Right lobe of liver (tissue), 6 donors: ENCODE results near the gene CASR. TPM values are rescaled to one million over a fixed set of nuclear protein-coding genes. Genes with fewer than 3 reads are reported as not detected.
A peak's percentile ranks its signal among the peaks of the same experiment; 100 is the strongest.

ENCODE experiments used
- ATAC-seq, 4 donors: fragments of 200-7000 bp; cut with Tn5 transposase; one replicate each; pipeline ENCODE4 v1.9.1; 2020; ENCODE audit warnings: mild to moderate bottlenecking in 4 of 4, moderate library complexity in 4 of 4
- DNase-seq, 3 donors: peaks; one replicate each; pipeline ENCODE4 v3.0.0-alpha.2; 2020
- H3K27ac ChIP-seq, 3 donors: fragments of 200-600 bp; one replicate each; pipeline ENCODE4 v1.8.0; 2022
- H3K27me3 ChIP-seq, 2 donors: fragments of 200-600 bp; one replicate each; pipeline ENCODE4 v1.8.0; 2022
- H3K36me3 ChIP-seq, 4 donors: fragments of 200-600 bp; sonication (generic) in 1 of 4; one replicate each; pipeline versions ENCODE4 v1.5.1 to v1.8.0; 2017 to 2022; ENCODE audit warnings: control low read depth in 1 of 4
- H3K4me1 ChIP-seq, 4 donors: fragments of 200-600 bp; sonication (generic) in 1 of 4; one replicate each; pipeline versions ENCODE4 v1.5.1 to v1.8.0; 2017 to 2022; ENCODE audit warnings: control low read depth in 1 of 4
- H3K4me3 ChIP-seq, 3 donors: fragments of 200-600 bp; one replicate each; pipeline ENCODE4 v1.8.0; 2022
- H3K9me3 ChIP-seq, 4 donors: fragments of 200-600 bp; sonication (generic) in 1 of 4; one replicate each; pipeline versions ENCODE4 v1.5.1 to v1.8.0; 2017 to 2022; ENCODE audit warnings: control low read depth in 1 of 4
- POLR2A ChIP-seq: fragments of 450-650 bp; IDR thresholded peaks from one replicate; pipeline ENCODE4 v1.6.1; 2017; ENCODE audit warnings: antibody characterized with exemption, mild to moderate bottlenecking
- WGBS: methylation state at CpG from one replicate; pipeline ENCODE4 v1.1.6; 2018; ENCODE audit warnings: low coverage, low lambda C conversion rate; ENCODE audit not compliant: insufficient coverage; ENCODE audit errors: missing lambda C conversion rate; 5-methylcytosine and 5-hydroxymethylcytosine counted together
- intact Hi-C, 2 donors: fragments of 100-400 bp; cut with DNase I; formaldehyde crosslinking; loops; one replicate each; pipeline versions ENCODE4 v1.11.2 to v1.14.1; 2022
- total RNA-seq, 6 experiments: library from RNA; depleted of rRNA in 2 of 6; stranded (reverse); fragments of >200 nt in 2 of 6; fragmentation: NEBNext Ultra II Directional in 3 of 6; extraction: Animal tissue kit (Norgen Biotek cat#: 25700) in 3 of 6; gene quantifications; one replicate each; pipeline versions ENCODE4 v1.1.0 to v1.2.4, GENCODE V29; 2016 to 2023
- TF ChIP-seq, protein P1 (sequence below), 4 donors: fragments of 200-600 bp in 3 of 4; fragments of 450-650 bp in 1 of 4; IDR thresholded peaks; one replicate each; pipeline versions ENCODE4 v1.5.1 to v1.8.0; 2016 to 2022; ENCODE audit warnings: antibody characterized with exemption in 4 of 4, mild to moderate bottlenecking in 2 of 4
- donor health status: DM: no; HTN: yes; CAD: no.
- donor health status: DM: no; HTN: no; CAD: no.
- donor health status: DM: no; HTN: no; CAD: no.
- donor health status: DM: no; HTN: yes; CAD: no.
- donor health status: DM: no; HTN: yes; CAD: no.

The CASR gene
- total RNA-seq, 6 experiments from 2014 or later = 0.06 to 0.16 (median 0.13) TPM; not detected in 1

- H3K4me1 ChIP-seq = no peaks in the 10 kb centered on the region
- DNase-seq (no peak), ATAC-seq (no peak)
- H3K36me3 ChIP-seq = no peaks in the 10 kb centered on the region
- 67% methylated on average over 9 of the region's 9 CpGs for WGBS
- H3K4me3 ChIP-seq = no peak overlapping the region
- TF ChIP-seq, protein P1, sequence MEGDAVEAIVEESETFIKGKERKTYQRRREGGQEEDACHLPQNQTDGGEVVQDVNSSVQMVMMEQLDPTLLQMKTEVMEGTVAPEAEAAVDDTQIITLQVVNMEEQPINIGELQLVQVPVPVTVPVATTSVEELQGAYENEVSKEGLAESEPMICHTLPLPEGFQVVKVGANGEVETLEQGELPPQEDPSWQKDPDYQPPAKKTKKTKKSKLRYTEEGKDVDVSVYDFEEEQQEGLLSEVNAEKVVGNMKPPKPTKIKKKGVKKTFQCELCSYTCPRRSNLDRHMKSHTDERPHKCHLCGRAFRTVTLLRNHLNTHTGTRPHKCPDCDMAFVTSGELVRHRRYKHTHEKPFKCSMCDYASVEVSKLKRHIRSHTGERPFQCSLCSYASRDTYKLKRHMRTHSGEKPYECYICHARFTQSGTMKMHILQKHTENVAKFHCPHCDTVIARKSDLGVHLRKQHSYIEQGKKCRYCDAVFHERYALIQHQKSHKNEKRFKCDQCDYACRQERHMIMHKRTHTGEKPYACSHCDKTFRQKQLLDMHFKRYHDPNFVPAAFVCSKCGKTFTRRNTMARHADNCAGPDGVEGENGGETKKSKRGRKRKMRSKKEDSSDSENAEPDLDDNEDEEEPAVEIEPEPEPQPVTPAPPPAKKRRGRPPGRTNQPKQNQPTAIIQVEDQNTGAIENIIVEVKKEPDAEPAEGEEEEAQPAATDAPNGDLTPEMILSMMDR (IDR thresholded peaks at IDR 0.05) = no peak
- TF ChIP-seq POLR2A = no peak
- H3K9me3 ChIP-seq = no peaks in the 10 kb centered on the region
- H3K27ac ChIP-seq = no peak overlapping the region
- intact Hi-C loops = no loop called here
- H3K27me3 ChIP-seq = no peaks in the 10 kb centered on the region
These were observed 48.1 kb downstream of the CASR start for GRCh38 chr3:122231465-122232157.

DNA sequence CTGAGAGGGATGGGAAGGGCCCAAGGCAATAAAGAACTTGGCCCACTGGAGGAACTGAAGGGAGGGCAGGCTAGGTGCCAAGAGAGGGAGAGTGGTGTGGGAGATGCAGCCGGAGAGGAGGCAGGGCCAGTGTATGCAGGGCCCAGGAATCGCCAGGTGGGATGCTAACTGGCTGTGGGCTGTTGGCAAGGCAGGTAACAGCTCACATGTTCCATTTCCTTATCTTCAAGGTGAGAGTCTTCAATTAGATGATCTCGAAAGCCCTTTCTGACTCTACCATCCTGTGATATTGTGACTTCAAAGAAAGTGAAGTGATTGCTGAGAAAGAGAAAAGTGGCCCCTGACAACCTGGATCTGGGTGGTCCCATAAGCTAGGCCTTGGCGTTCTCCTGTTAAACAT lies 49.0 kb downstream of the CASR start:
- Histone ChIP-seq H3K4me1 (no peaks in the 10 kb centered on the region), H3K27ac (no peak overlapping the region), H3K9me3 (no peaks in the 10 kb centered on the region), H3K27me3 (no peaks in the 10 kb centered on the region), H3K4me3 (no peak overlapping the region), H3K36me3 (no peaks in the 10 kb centered on the region)
- ATAC-seq = no peak
- DNase-seq = no peak
- TF ChIP-seq POLR2A = no peak
- TF ChIP-seq, protein P1 (IDR thresholded peaks at IDR 0.05) = no peak
- intact Hi-C loops = no loop called here
- WGBS = 65% methylated on average over 4 of the region's 4 CpGs

DNA sequence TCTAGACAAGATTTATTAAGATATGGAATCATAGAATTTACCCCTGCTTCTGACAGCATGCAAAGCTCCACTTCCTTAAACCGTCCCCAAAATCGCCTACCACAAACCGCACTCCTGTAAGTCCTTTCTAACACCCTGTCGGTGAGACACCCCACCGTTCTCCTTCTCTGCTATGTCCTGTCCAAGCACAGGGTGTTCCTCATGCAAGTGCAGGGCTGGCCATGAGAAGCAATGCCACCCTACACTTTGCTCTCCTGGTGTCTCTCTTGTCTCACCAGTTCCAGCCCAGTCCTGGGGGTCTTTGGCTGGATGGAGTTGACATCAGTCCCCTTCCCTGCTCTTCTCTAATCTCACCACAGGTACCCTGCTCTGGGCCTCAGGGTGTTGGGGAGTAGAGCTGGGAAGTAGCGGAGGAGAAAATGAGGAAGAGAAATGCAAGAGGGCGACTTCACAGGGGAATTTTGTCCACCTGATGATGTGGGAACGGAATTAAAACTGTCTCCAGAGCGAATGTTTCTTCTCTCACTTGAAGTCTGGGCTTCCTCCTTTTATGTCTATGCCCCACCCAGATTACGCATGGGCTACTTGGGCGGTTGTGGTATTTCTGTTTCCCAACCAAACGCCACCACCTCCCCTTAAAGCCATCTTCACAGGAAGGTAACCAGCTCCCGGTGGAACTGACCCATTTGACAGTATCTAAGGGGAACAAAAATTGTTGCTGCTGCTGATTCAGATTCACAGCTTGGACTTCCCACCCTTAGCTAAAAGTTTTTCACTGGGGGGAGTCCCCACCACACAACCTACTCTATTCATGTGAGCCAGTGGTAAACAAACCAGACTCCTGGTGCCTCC lies 49.9 kb downstream of the CASR start:
- Histone ChIP-seq H3K9me3 (no peaks in the 10 kb centered on the region), H3K4me3 (no peak overlapping the region), H3K4me1 (no peaks in the 10 kb centered on the region), H3K27ac (no peak overlapping the region), H3K27me3 (no peaks in the 10 kb centered on the region), H3K36me3 (no peaks in the 10 kb centered on the region)
- ATAC-seq = peak; percentile 28 to 65 (median 52)
- WGBS = 53% methylated on average over 13 of the region's 13 CpGs
- DNase-seq = peak in 2 of 3 donors; percentile 18 to 51
- intact Hi-C loops = no loop called here
- TF ChIP-seq, protein P1 (IDR thresholded peaks at IDR 0.05) = no peak
- TF ChIP-seq POLR2A = no peak

DNA sequence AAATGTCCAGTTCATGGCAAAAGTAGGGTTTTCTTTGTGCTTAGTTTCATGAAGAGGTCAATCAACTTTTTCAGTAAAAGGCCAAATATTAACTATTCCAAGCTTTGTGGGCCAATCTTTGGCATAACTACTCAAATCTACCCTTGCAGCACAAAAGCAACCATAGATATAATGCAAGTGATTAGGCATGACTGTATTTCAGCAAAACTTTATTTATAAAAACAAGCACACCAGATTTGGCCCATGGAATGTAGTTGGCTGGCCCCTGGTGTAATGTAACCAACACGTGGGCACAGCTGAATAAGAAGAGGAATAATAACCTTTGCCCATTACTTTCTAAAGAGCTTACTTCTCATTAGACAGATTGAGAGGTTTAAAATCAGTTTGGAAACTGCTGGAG lies 50.6 kb downstream of the CASR start:
- intact Hi-C loops = no loop called here
- no peak for TF ChIP-seq POLR2A
- TF ChIP-seq, protein P1 (IDR thresholded peaks at IDR 0.05) = no peak
- H3K4me3 ChIP-seq = no peak overlapping the region
- no peaks in the 10 kb centered on the region for H3K36me3 ChIP-seq
- no peak overlapping the region for H3K27ac ChIP-seq
- no peaks in the 10 kb centered on the region for H3K27me3 ChIP-seq
- H3K4me1 ChIP-seq = no peaks in the 10 kb centered on the region
- ATAC-seq = no peak
- DNase-seq = no peak
- H3K9me3 ChIP-seq = no peaks in the 10 kb centered on the region
- 5% methylated on average over 1 of the region's 1 CpG for WGBS
